HG03439 (cell line): ENCODE measurements around the gene HGFAC.
"Not testable (repeated sequence)": the region's sequence is repeated elsewhere in the genome, so short reads cannot be mapped to it uniquely, and the experiment has no call there.

ENCODE experiments used
- ATAC-seq: cut with Tn5 transposase; IDR thresholded peaks from one replicate; pipeline ENCODE4 v1.9.1; 2021; ENCODE audit warnings: mild to moderate bottlenecking, moderate library complexity; ENCODE audit not compliant: unreplicated experiment

HGFAC gene

GRCh38 chr4:3410401-3411135 lies 31.2 kb upstream of the HGFAC start:
- no peak for ATAC-seq

GRCh38 chr4:3411190-3411589 lies 30.6 kb upstream of the HGFAC start:
- not testable (repeated sequence) for ATAC-seq

GRCh38 chr4:3411676-3412075 lies 30.1 kb upstream of the HGFAC start:
- ATAC-seq: no peak

GRCh38 chr4:3412257-3413020 lies 29.3 kb upstream of the HGFAC start:
- ATAC-seq: no peak

- ATAC-seq: no peak
These were observed 28.5 kb upstream of the HGFAC start for GRCh38 chr4:3413217-3413671.

GRCh38 chr4:3413675-3414420 lies 27.9 kb upstream of the HGFAC start:
- no peak for ATAC-seq

GRCh38 chr4:3414421-3415279 lies 27.1 kb upstream of the HGFAC start:
- no peak for ATAC-seq

GRCh38 chr4:3415471-3416141 lies 26.2 kb upstream of the HGFAC start:
- ATAC-seq: no peak

GRCh38 chr4:3416270-3416669 lies 25.5 kb upstream of the HGFAC start:
- ATAC-seq: no peak

GRCh38 chr4:3416821-3417221 lies 24.9 kb upstream of the HGFAC start:
- ATAC-seq: no peak

- no peak for ATAC-seq
These were observed 24.3 kb upstream of the HGFAC start for GRCh38 chr4:3417448-3417847.

- no peak for ATAC-seq
These were observed 23.6 kb upstream of the HGFAC start for GRCh38 chr4:3418029-3418762.

- no peak for ATAC-seq
These were observed 21.7 kb upstream of the HGFAC start for GRCh38 chr4:3419836-3420605.

- ATAC-seq: no peak
These were observed 21.2 kb upstream of the HGFAC start for GRCh38 chr4:3420606-3420955.

GRCh38 chr4:3420956-3421355 lies 20.8 kb upstream of the HGFAC start:
- no peak for ATAC-seq

GRCh38 chr4:3421470-3421869 lies 20.3 kb upstream of the HGFAC start:
- no peak for ATAC-seq

- no peak for ATAC-seq
These were observed 19.4 kb upstream of the HGFAC start for GRCh38 chr4:3422241-3422801.

- ATAC-seq: no peak
These were observed 18.9 kb upstream of the HGFAC start for GRCh38 chr4:3422808-3423297.
